H9 (cell line): ENCODE measurements around the gene ANTXRL. TPM values are rescaled to one million over a fixed set of nuclear protein-coding genes. Genes with fewer than 3 reads are reported as not detected.
A peak's percentile ranks its signal among the peaks of the same experiment; 100 is the strongest.

ENCODE experiments used
- DNase-seq: peaks from one replicate; pipeline ENCODE4 v3.0.0-alpha.2; 2017
- H2AFZ ChIP-seq: one replicate; pipeline ENCODE4 v1.6.1; 2013; ENCODE audit warnings: mild to moderate bottlenecking, low read length, control low read depth, moderate library complexity
- H2AK5ac ChIP-seq: 2 replicates; pipeline ENCODE4 v1.6.1; 2013; ENCODE audit warnings: low read length, control low read depth, mixed read lengths; ENCODE audit not compliant: insufficient read length
- H2BK120ac ChIP-seq: one replicate; pipeline ENCODE4 v1.6.1; 2013; ENCODE audit warnings: low read depth, mild to moderate bottlenecking, low read length, control low read depth, inconsistent platforms; ENCODE audit not compliant: poor library complexity, severe bottlenecking
- H2BK12ac ChIP-seq: 2 replicates; pipeline ENCODE4 v1.6.1; 2013; ENCODE audit warnings: low read length, control low read depth, mixed read lengths, low read depth; ENCODE audit not compliant: insufficient read length
- H2BK15ac ChIP-seq: 2 replicates; pipeline ENCODE4 v1.6.1; 2013; ENCODE audit warnings: low read depth, low read length, control low read depth
- H2BK20ac ChIP-seq: one replicate; pipeline ENCODE4 v1.6.1; 2013; ENCODE audit warnings: low read depth, mild to moderate bottlenecking, low read length, control low read depth, inconsistent platforms; ENCODE audit not compliant: poor library complexity, severe bottlenecking
- H2BK5ac ChIP-seq: 2 replicates; pipeline ENCODE4 v1.6.1; 2013; ENCODE audit warnings: low read length, control low read depth, mixed read lengths; ENCODE audit not compliant: insufficient read length
- H3K14ac ChIP-seq: 2 replicates; pipeline ENCODE4 v1.6.1; 2013; ENCODE audit warnings: low read length, control low read depth; ENCODE audit not compliant: insufficient read depth
- H3K18ac ChIP-seq: 2 replicates; pipeline ENCODE4 v1.6.1; 2013; ENCODE audit warnings: low read depth, mild to moderate bottlenecking, mixed read lengths, low read length, control low read depth; ENCODE audit not compliant: insufficient read length
- H3K23ac ChIP-seq: 2 replicates; pipeline ENCODE4 v1.6.1; 2013; ENCODE audit warnings: low read length, control low read depth, mixed read lengths, low read depth; ENCODE audit not compliant: insufficient read length
- H3K23me2 ChIP-seq: 2 replicates; pipeline ENCODE4 v1.6.1; 2013; ENCODE audit warnings: low read depth, mild to moderate bottlenecking, mixed read lengths, low read length, control low read depth; ENCODE audit not compliant: insufficient read length, poor library complexity, severe bottlenecking
- H3K27ac ChIP-seq: 2 replicates; pipeline ENCODE4 v1.5.1; 2013; ENCODE audit warnings: low read length, control low read depth, mixed read lengths, low read depth; ENCODE audit not compliant: insufficient read length
- H3K27me3 ChIP-seq: 2 replicates; pipeline ENCODE4 v1.6.1; 2013; ENCODE audit warnings: low read length, control low read depth, inconsistent platforms; ENCODE audit not compliant: insufficient read depth
- H3K4ac ChIP-seq: 2 replicates; pipeline ENCODE4 v1.6.1; 2013; ENCODE audit warnings: low read depth, mild to moderate bottlenecking, control low read depth, inconsistent platforms, low read length, moderate library complexity
- H3K4me1 ChIP-seq: 2 replicates; pipeline ENCODE4 v1.6.1; 2013; ENCODE audit warnings: low read length, control low read depth, inconsistent platforms; ENCODE audit not compliant: insufficient read depth
- H3K4me2 ChIP-seq: 2 replicates; pipeline ENCODE4 v1.6.1; 2013; ENCODE audit warnings: low read length, control low read depth, mixed read lengths; ENCODE audit not compliant: insufficient read length, insufficient read depth
- H3K56ac ChIP-seq: 2 replicates; pipeline ENCODE4 v1.6.1; 2013; ENCODE audit warnings: low read depth, mild to moderate bottlenecking, mixed read lengths, low read length, control low read depth; ENCODE audit not compliant: insufficient read length
- H3K79me1 ChIP-seq: 2 replicates; pipeline ENCODE4 v1.6.1; 2013; ENCODE audit warnings: low read depth, mild to moderate bottlenecking, moderate library complexity, low read length, control low read depth, inconsistent platforms; ENCODE audit not compliant: insufficient read depth, poor library complexity, severe bottlenecking
- H3K79me2 ChIP-seq: 2 replicates; pipeline ENCODE4 v1.6.1; 2013; ENCODE audit warnings: low read length, control low read depth, inconsistent platforms; ENCODE audit not compliant: insufficient read depth
- H3K9ac ChIP-seq: 2 replicates; pipeline ENCODE4 v1.6.1; 2013; ENCODE audit warnings: low read length, control low read depth, mixed read lengths; ENCODE audit not compliant: insufficient read length; ENCODE audit errors: extremely low read depth
- H3K9me3 ChIP-seq: one replicate; pipeline ENCODE4 v1.6.1; 2013; ENCODE audit warnings: low read depth, low read length, inconsistent platforms; ENCODE audit not compliant: control insufficient read depth
- H3T11ph ChIP-seq: one replicate; pipeline ENCODE4 v1.6.1; 2013; ENCODE audit warnings: mild to moderate bottlenecking, low read length, control low read depth, inconsistent platforms
- H4K20me1 ChIP-seq: one replicate; pipeline ENCODE4 v1.6.1; 2013; ENCODE audit not compliant: control insufficient read depth, insufficient read length, insufficient read depth
- H4K5ac ChIP-seq: 2 replicates; pipeline ENCODE4 v1.6.1; 2013; ENCODE audit warnings: low read depth, mild to moderate bottlenecking, mixed read lengths, low read length, control low read depth; ENCODE audit not compliant: insufficient read length
- H4K8ac ChIP-seq: replicated peaks from 2 replicates; pipeline ENCODE4 v1.6.1; 2013; ENCODE audit warnings: low read length, control low read depth, mixed read lengths, low read depth; ENCODE audit not compliant: insufficient read length
- H4K91ac ChIP-seq: 2 replicates; pipeline ENCODE4 v1.6.1; 2013; ENCODE audit warnings: low read depth, mild to moderate bottlenecking, moderate library complexity, mixed read lengths, low read length, control low read depth; ENCODE audit not compliant: insufficient read length
- H3K27ac Mint-ChIP-seq, 3 experiments: 2 replicates in 2 of 3; 3 replicates in 1 of 3; pipeline ENCODE4 v1.8.0; 2020 to 2021; ENCODE audit warnings: mixed read lengths in 3 of 3, mild to moderate bottlenecking in 1 of 3, moderate library complexity in 1 of 3
- H3K27me3 Mint-ChIP-seq: 2 replicates; pipeline ENCODE4 v1.8.0; 2021; ENCODE audit warnings: low read depth, mild to moderate bottlenecking, moderate library complexity, mixed read lengths
- H3K36me3 Mint-ChIP-seq, 3 experiments: 2 replicates in 2 of 3; 3 replicates in 1 of 3; pipeline ENCODE4 v1.8.0; 2020 to 2021; ENCODE audit warnings: low read depth in 3 of 3, mixed read lengths in 3 of 3; ENCODE audit not compliant: insufficient read depth in 1 of 3
- H3K4me1 Mint-ChIP-seq, 2 experiments: 2 replicates each; pipeline ENCODE4 v1.8.0; 2020; ENCODE audit warnings: mixed read lengths in 2 of 2
- H3K4me3 Mint-ChIP-seq, 2 experiments: 2 replicates in 1 of 2; 3 replicates in 1 of 2; pipeline ENCODE4 v1.8.0; 2020 to 2021; ENCODE audit warnings: mild to moderate bottlenecking in 2 of 2, mixed read lengths in 2 of 2, moderate library complexity in 1 of 2
- H3K9me3 Mint-ChIP-seq, 2 experiments: 2 replicates in 1 of 2; 3 replicates in 1 of 2; pipeline ENCODE4 v1.8.0; 2020; ENCODE audit warnings: mild to moderate bottlenecking in 2 of 2, mixed read lengths in 2 of 2, moderate library complexity in 1 of 2
- CTCF ChIP-seq: fragments of 200-600 bp; sonication (generic); conservative IDR thresholded peaks from 3 replicates; pipeline ENCODE4 v1.8.0; 2021; ENCODE audit warnings: antibody characterized with exemption, mild to moderate bottlenecking
- WGBS: extraction: QIAGEN DNeasy Blood & Tissue Kit; methylation state at CpG from one replicate; pipeline ENCODE4 v1.1.7; 2013; ENCODE audit warnings: missing lambda C conversion rate, low lambda C conversion rate, mixed read lengths; ENCODE audit not compliant: insufficient read length; ENCODE audit errors: extremely low coverage; 5-methylcytosine and 5-hydroxymethylcytosine counted together
- total RNA-seq: library from RNA; stranded (reverse); gene quantifications from 2 replicates; pipeline ENCODE4 v1.2.1, GENCODE V29; 2021

Gene ANTXRL
- total RNA-seq, 1 experiment from 2014 or later = not detected

- 0 out of 2 replicates have a peak, but pooled peaks cover 1% of the 10 kb centered on the region for H3K4me1 ChIP-seq
- H2BK12ac ChIP-seq = no peak overlapping the region
- H3K4ac ChIP-seq = no peak overlapping the region
- no peak overlapping the region for H4K91ac ChIP-seq
- Mint-ChIP-seq H3K27ac (no peak overlapping the region), H3K36me3 (no peaks in the 10 kb centered on the region), H3K4me3 (peak overlapping the region; percentile 63 to 78), H3K4me1 (peaks cover 26 to 29% of the 10 kb centered on the region in 2 experiments), H3K27me3 (peaks cover 59% of the 10 kb centered on the region), H3K9me3 (no peaks in the 10 kb centered on the region)
- H2BK120ac ChIP-seq = no peak overlapping the region
- H3K79me2 ChIP-seq = no peaks in the 10 kb centered on the region
- no peaks in the 10 kb centered on the region for H3K9me3 ChIP-seq
- no peak overlapping the region for H3K18ac ChIP-seq
- H2BK20ac ChIP-seq = no peak overlapping the region
- H4K5ac ChIP-seq = no peak overlapping the region
- no peak overlapping the region for H3K56ac ChIP-seq
- H3K14ac ChIP-seq = no peak overlapping the region
- no peaks in the 10 kb centered on the region for H4K20me1 ChIP-seq
- no peak overlapping the region for H2BK5ac ChIP-seq
- DNase-seq = peak; percentile 18
- no peak overlapping the region for H2AFZ ChIP-seq
- no peak overlapping the region for H3K9ac ChIP-seq
- no peak overlapping the region for H3K27ac ChIP-seq
- no peak overlapping the region for H3K23ac ChIP-seq
- no peak overlapping the region for H4K8ac ChIP-seq
- peak overlapping the region; percentile 75 for H3K4me2 ChIP-seq
- WGBS = no CpG with 5 or more reads among the region's 3 CpGs
- peaks cover 11% of the 10 kb centered on the region; the same call in 1 of the 2 replicates for H3K27me3 ChIP-seq
- no peaks in the 10 kb centered on the region for H3K79me1 ChIP-seq
- H3T11ph ChIP-seq = no peak overlapping the region
- TF ChIP-seq CTCF = no peak
- H3K23me2 ChIP-seq = peaks cover 2% of the 10 kb centered on the region
- no peak overlapping the region for H2AK5ac ChIP-seq
- H2BK15ac ChIP-seq = no peak overlapping the region
These were observed 1.5 kb upstream of the ANTXRL start for GRCh38 chr10:46285300-46285699.
